ENCODE measurements around the gene IGSF11. TPM values are rescaled to one million over a fixed set of nuclear protein-coding genes. Genes with fewer than 3 reads are reported as not detected.

The IGSF11 gene
- total and polyA plus RNA-seq, 2 of the 4 experiments (the other 2 are of a cell fraction), result 0.18 TPM; not detected in 1

DNA sequence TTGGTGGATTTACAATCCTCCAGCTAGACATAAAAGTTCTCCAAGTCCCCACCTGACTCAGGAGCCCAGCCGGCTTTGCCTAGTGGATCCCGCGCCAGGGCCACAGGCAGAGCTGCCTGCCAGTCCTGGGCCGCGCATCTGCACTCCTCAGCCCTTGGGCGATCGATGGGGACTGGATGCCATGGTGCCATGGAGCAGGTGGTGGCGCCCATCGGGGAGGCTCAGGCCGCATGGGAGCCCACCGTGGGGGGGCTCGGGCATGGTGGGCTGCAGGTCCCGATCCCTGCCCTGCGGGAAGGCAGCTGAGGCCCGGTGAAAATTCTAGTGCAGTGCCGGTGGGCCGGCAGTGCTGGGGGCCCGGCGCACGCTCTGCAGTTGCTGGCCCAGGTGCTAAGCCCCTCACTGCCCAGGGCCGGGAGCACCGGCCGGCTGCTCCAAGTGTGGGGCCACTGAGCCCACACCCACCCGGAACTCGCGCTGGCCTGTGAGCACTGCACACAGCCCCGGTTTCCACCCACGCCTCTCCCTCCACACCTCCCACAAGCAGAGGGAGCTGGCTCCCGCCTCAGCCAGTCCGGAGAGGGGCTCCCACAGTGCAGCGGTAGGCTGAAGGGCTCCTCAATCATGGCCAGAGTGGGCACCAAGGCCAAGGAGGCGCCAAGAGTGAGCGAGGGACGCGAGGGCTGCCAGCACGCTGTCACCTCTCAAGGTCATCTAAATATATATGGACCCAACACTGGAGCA, 38.8 kb upstream of the IGSF11 start:
- Histone ChIP-seq H3K23ac (ENCODE audit: low read depth, low read length) (no peak overlapping the region), H3K27me3 (ENCODE audit: control insufficient read depth, insufficient read depth, low read length) (no peaks in the 10 kb centered on the region), H2BK120ac (ENCODE audit: low read depth, low read length) (no peak overlapping the region), H3K9me3 (ENCODE audit: control insufficient read depth, insufficient read depth, low read length) (no peaks in the 10 kb centered on the region; the same call in 1 of the 2 replicates), H2AK5ac (ENCODE audit: low read depth, low read length) (no peak overlapping the region), H3K56ac (ENCODE audit: extremely low read depth, insufficient read depth, low read length) (no peak overlapping the region), H2AFZ (replicated peaks; ENCODE audit: low read length, poor library complexity) (no peak overlapping the region), H2BK5ac (ENCODE audit: low read depth, low read length, poor library complexity, severe bottlenecking) (no peak overlapping the region), H3K4ac (ENCODE audit: low read depth, low read length) (no peak overlapping the region), H3K9me1 (ENCODE audit: insufficient read depth, low read length) (no peaks in the 10 kb centered on the region), H4K20me1 (ENCODE audit: insufficient read depth, low read length) (no peaks in the 10 kb centered on the region), H3K27ac (ENCODE audit: insufficient read depth, low read length) (no peak overlapping the region), H2AK9ac (replicated peaks; ENCODE audit: low read depth, low read length, poor library complexity) (no peak overlapping the region), H3K36me3 (ENCODE audit: control insufficient read depth, insufficient read depth, low read length) (no peaks in the 10 kb centered on the region), H4K91ac (ENCODE audit: insufficient read depth, low read depth, low read length) (no peak overlapping the region), H3K79me1 (ENCODE audit: low read depth in 1 of 2, low read length in 2 of 2) (no peaks in the 10 kb centered on the region), H2BK20ac (ENCODE audit: low read depth, low read length) (no peak overlapping the region), H3K4me2 (ENCODE audit: low read depth, low read length) (no peak overlapping the region), H2BK15ac (ENCODE audit: low read depth, low read length) (no peak overlapping the region), H4K8ac (ENCODE audit: low read depth in 2 of 2, low read length in 2 of 2) (no peak overlapping the region), H4K5ac (ENCODE audit: low read depth, low read length) (no peak overlapping the region), H3K14ac (replicated peaks; ENCODE audit: low read depth, low read length) (no peak overlapping the region), H3K4me3 (ENCODE audit: insufficient read depth, low read depth, low read length) (no peak overlapping the region), H3K9ac (ENCODE audit: low read depth, low read length) (no peak overlapping the region), H3K4me1 (ENCODE audit: control insufficient read depth, insufficient read depth, low read length) (no peaks in the 10 kb centered on the region), H3K18ac (ENCODE audit: low read depth, low read length) (no peak overlapping the region)
- ATAC-seq (ENCODE audit: low read depth), result no peak
- ChIA-PET POLR2A (ENCODE audit: unreplicated experiment) (no interaction called here), CTCF (interaction anchor here (0.6 kb wide), 1 partner anchor 216 kb away, joined by 3 read pairs; no protein-coding TSS in a partner anchor)
- no peak for TF ChIP-seq RCOR1 (IDR thresholded peaks at IDR 0.05; ENCODE audit: insufficient replicate concordance, low read length)
- no peak for TF ChIP-seq MAZ (IDR thresholded peaks at IDR 0.05; ENCODE audit: borderline replicate concordance, low read depth, low read length)
- TF ChIP-seq, protein P1, sequence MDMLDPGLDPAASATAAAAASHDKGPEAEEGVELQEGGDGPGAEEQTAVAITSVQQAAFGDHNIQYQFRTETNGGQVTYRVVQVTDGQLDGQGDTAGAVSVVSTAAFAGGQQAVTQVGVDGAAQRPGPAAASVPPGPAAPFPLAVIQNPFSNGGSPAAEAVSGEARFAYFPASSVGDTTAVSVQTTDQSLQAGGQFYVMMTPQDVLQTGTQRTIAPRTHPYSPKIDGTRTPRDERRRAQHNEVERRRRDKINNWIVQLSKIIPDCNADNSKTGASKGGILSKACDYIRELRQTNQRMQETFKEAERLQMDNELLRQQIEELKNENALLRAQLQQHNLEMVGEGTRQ (IDR thresholded peaks at IDR 0.05; ENCODE audit: low read depth, low read length), result no peak
- TF ChIP-seq NFE2L2 (IDR thresholded peaks at IDR 0.05; ENCODE audit: low read depth, low read length), result no peak
- TF ChIP-seq CEBPB (IDR thresholded peaks at IDR 0.05; ENCODE audit: low read depth, low read length), result no peak
- TF ChIP-seq SMC3 (IDR thresholded peaks at IDR 0.05; ENCODE audit: low read depth, low read length), result no peak
- TF ChIP-seq, protein P2, sequence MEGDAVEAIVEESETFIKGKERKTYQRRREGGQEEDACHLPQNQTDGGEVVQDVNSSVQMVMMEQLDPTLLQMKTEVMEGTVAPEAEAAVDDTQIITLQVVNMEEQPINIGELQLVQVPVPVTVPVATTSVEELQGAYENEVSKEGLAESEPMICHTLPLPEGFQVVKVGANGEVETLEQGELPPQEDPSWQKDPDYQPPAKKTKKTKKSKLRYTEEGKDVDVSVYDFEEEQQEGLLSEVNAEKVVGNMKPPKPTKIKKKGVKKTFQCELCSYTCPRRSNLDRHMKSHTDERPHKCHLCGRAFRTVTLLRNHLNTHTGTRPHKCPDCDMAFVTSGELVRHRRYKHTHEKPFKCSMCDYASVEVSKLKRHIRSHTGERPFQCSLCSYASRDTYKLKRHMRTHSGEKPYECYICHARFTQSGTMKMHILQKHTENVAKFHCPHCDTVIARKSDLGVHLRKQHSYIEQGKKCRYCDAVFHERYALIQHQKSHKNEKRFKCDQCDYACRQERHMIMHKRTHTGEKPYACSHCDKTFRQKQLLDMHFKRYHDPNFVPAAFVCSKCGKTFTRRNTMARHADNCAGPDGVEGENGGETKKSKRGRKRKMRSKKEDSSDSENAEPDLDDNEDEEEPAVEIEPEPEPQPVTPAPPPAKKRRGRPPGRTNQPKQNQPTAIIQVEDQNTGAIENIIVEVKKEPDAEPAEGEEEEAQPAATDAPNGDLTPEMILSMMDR (conservative IDR thresholded peaks at IDR 0.05; ENCODE audit: low read depth, low read length), result no peak
- TF ChIP-seq CHD1 (IDR thresholded peaks at IDR 0.05; ENCODE audit: low read depth, low read length), result no peak
- TF ChIP-seq BHLHE40 (IDR thresholded peaks at IDR 0.05; ENCODE audit: low read depth, low read length), result no peak
- TF ChIP-seq RAD21 (IDR thresholded peaks at IDR 0.05; ENCODE audit: low read length), result no peak
- TF ChIP-seq FOS (IDR thresholded peaks at IDR 0.05; ENCODE audit: low read depth, low read length), result no peak
- TF ChIP-seq MAFK (IDR thresholded peaks at IDR 0.05; ENCODE audit: low read depth, low read length), result no peak
- TF ChIP-seq POLR2A (IDR thresholded peaks at IDR 0.05; ENCODE audit: low read depth, low read length), result no peak
- TF ChIP-seq RFX5 (IDR thresholded peaks at IDR 0.05; ENCODE audit: low read depth, low read length), result no peak
- no peak for TF ChIP-seq MXI1 (IDR thresholded peaks at IDR 0.05; ENCODE audit: borderline replicate concordance, low read depth, low read length)
- TF ChIP-seq, protein P3, sequence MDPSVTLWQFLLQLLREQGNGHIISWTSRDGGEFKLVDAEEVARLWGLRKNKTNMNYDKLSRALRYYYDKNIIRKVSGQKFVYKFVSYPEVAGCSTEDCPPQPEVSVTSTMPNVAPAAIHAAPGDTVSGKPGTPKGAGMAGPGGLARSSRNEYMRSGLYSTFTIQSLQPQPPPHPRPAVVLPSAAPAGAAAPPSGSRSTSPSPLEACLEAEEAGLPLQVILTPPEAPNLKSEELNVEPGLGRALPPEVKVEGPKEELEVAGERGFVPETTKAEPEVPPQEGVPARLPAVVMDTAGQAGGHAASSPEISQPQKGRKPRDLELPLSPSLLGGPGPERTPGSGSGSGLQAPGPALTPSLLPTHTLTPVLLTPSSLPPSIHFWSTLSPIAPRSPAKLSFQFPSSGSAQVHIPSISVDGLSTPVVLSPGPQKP (IDR thresholded peaks at IDR 0.05; ENCODE audit: borderline replicate concordance, low read depth, low read length), result no peak
- no TSS peak for BruUV-seq (replicated peaks)
- in situ Hi-C loops (cut with MboI; ENCODE audit: low sequenced_read_pairs) (no loop called here), dilution Hi-C loops (cut with HindIII; ENCODE audit: low sequenced_read_pairs, unreplicated experiment) (no loop called here), intact Hi-C loops (cut with micrococcal nuclease) (no loop called here)
- 72% methylated on average over 10 of the region's 36 CpGs; no CpG with 5 or more reads in 1 of the 2 experiments for WGBS, 2 experiments (ENCODE audit: extremely low coverage in 2 of 2, insufficient read length in 1 of 2)
- no peak for DNase-seq
